GM12878 (cell line): ENCODE data around the gene PLSCR3.

Experiments
- CTCF ChIP-seq, 3 experiments: IDR thresholded peaks in 2 of 3; conservative IDR thresholded peaks in 1 of 3; 2 replicates each; pipeline ENCODE4 v1.5.1; 2011; ENCODE audit warnings: low read depth in 3 of 3, low read length in 3 of 3, mild to moderate bottlenecking in 3 of 3, control low read depth in 2 of 3, moderate library complexity in 2 of 3, inconsistent platforms in 1 of 3, mixed read lengths in 1 of 3; ENCODE audit not compliant: control insufficient read depth in 2 of 3, insufficient read depth in 1 of 3; ENCODE audit errors: extremely low read depth in 1 of 3
- MEF2A ChIP-seq: IDR thresholded peaks from 2 replicates; pipeline ENCODE4 v1.6.1; 2011; ENCODE audit warnings: low read depth, mild to moderate bottlenecking, low read length, moderate library complexity; ENCODE audit not compliant: insufficient read depth
- POLR2A ChIP-seq: IDR thresholded peaks from 2 replicates; pipeline ENCODE4 v1.6.1; 2011; ENCODE audit warnings: low read depth, mild to moderate bottlenecking, low read length
- POLR2AphosphoS5 ChIP-seq: IDR thresholded peaks from 2 replicates; pipeline ENCODE4 v1.6.1; 2011; ENCODE audit warnings: mild to moderate bottlenecking, low read length, inconsistent platforms
- TCF3 ChIP-seq: IDR thresholded peaks from 2 replicates; pipeline ENCODE4 v1.6.1; 2012; ENCODE audit warnings: low read depth, mild to moderate bottlenecking, low read length, borderline replicate concordance; ENCODE audit not compliant: insufficient read depth
- ZZZ3 ChIP-seq: IDR thresholded peaks from 2 replicates; pipeline ENCODE4 v1.6.1; 2011; ENCODE audit warnings: low read depth; ENCODE audit not compliant: control insufficient read depth, insufficient read length

GRCh38 chr17:7341842-7342241, 52.5 kb downstream of the PLSCR3 start:
- TF ChIP-seq POLR2AphosphoS5 (no peak), MEF2A (no peak), CTCF (IDR thresholded peaks at IDR 0.05 in 2 of 3, conservative IDR thresholded peaks at IDR 0.05 in 1 of 3; ENCODE audit: control insufficient read depth in 2 of 3, extremely low read depth in 1 of 3, insufficient read depth in 1 of 3, low read depth in 3 of 3, low read length in 3 of 3) (no peak), TCF3 (no peak), ZZZ3 (no peak), POLR2A (no peak)
